Right renal cortex interstitium (tissue), 3 donors: ENCODE data around the gene NUBP2. TPM values are rescaled to one million over a fixed set of nuclear protein-coding genes. Genes with fewer than 3 reads are reported as not detected.
A peak's percentile ranks its signal among the peaks of the same experiment; 100 is the strongest.

Experiments used
- DNase-seq, 3 donors: peaks; one replicate each; pipeline ENCODE4 v3.0.0-alpha.2; 2013; ENCODE audit warnings: low read depth in 3 of 3, low spot score in 2 of 3
- polyA plus RNA-seq, 3 donors: library from polyadenylated mRNA; unstranded; fragments of 120-200 nt; gene quantifications; one replicate each; pipeline ENCODE4 v1.2.1, GENCODE V29; 2013; ENCODE audit not compliant: insufficient read length in 3 of 3

The NUBP2 gene
- polyA plus RNA-seq, 3 donors, result 31.1 to 38.7 (median 31.5) TPM

- no peak for DNase-seq
Observed at GRCh38 chr16:1771188-1771863, 11.4 kb upstream of the NUBP2 start, which contains the start of gene NME3. TSS of gene NME3 (minus strand) at chr16:1771543. CDS start at chr16:1771534, 9 bp downstream.

GRCh38 chr16:1771864-1772361 lies 10.8 kb upstream of the NUBP2 start:
- DNase-seq, result no peak

GRCh38 chr16:1772362-1772907 lies 10.3 kb upstream of the NUBP2 start, which contains the start of gene EME2:
TSS of gene EME2 (plus strand) at chr16:1772810. CDS start at chr16:1773228, 418 bp downstream.
- no peak for DNase-seq

- peak in 2 of 3 donors; percentile 69 to 75 for DNase-seq
Observed at GRCh38 chr16:1772908-1773702, 9.7 kb upstream of the NUBP2 start, which contains the start of gene MRPS34. TSS of gene MRPS34 (minus strand) at chr16:1773134. CDS start at chr16:1773119, 15 bp downstream.

- no peak for DNase-seq
Observed at GRCh38 chr16:1773703-1774447, 8.9 kb upstream of the NUBP2 start.

- no peak for DNase-seq
Observed at GRCh38 chr16:1774448-1774780, 8.3 kb upstream of the NUBP2 start.

GRCh38 chr16:1775006-1775845 lies 7.5 kb upstream of the NUBP2 start:
- DNase-seq, result no peak

- no peak for DNase-seq
Observed at GRCh38 chr16:1775846-1776671, 6.7 kb upstream of the NUBP2 start.

- no peak for DNase-seq
Observed at GRCh38 chr16:1776672-1776955, 6.1 kb upstream of the NUBP2 start.

- DNase-seq, result no peak
Observed at GRCh38 chr16:1776991-1777374, 5.8 kb upstream of the NUBP2 start.

- no peak for DNase-seq
Observed at GRCh38 chr16:1777375-1778199, 5.2 kb upstream of the NUBP2 start.

- DNase-seq, result no peak
Observed at GRCh38 chr16:1778200-1779179, 4.3 kb upstream of the NUBP2 start.

- DNase-seq, result no peak
Observed at GRCh38 chr16:1779234-1779701, 3.5 kb upstream of the NUBP2 start.

GRCh38 chr16:1779741-1780676 lies 2.8 kb upstream of the NUBP2 start:
- no peak for DNase-seq

- DNase-seq, result no peak
Observed at GRCh38 chr16:1780677-1781072, 2.1 kb upstream of the NUBP2 start.

- no peak for DNase-seq
Observed at GRCh38 chr16:1781254-1781653, 1.5 kb upstream of the NUBP2 start.
